NCI-H128 (cell line): ENCODE results near the gene CASTOR1.

ENCODE experiments used
- DNase-seq: peaks from one replicate; lab custom pipeline; 2025; ENCODE audit not compliant: unreplicated experiment; lab: John Stamatoyannopoulos, UW

The CASTOR1 gene

DNA sequence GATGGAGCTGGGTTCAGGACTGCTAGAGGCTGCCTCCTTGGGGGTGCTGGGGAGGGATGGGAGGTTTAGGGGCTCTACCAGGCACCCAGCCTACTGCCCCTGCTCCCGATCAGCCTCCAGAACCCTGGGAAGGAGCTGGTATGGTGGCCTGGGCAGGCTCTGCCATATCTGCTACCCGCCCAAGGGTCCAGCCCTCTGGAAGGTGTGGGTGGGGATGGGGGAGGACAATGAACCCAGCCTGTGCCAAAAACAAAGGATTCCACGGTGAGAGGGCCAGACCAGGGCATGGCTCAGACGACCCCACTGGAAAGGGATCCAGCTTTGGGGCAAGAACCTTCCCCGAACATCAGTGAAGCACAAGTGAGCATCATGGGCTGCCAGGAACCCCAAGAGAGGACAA, 3.0 kb downstream of the CASTOR1 start:
- no peak for DNase-seq

- no peak for DNase-seq
Observed at GRCh38 chr22:30285846-30286200, 3.5 kb downstream of the CASTOR1 start.

- DNase-seq: no peak
Observed at GRCh38 chr22:30285176-30285845, 4.0 kb downstream of the CASTOR1 start.

GRCh38 chr22:30284666-30285065, 4.6 kb downstream of the CASTOR1 start:
- no peak for DNase-seq

- no peak for DNase-seq
Observed at GRCh38 chr22:30284172-30284571, 5.1 kb downstream of the CASTOR1 start.

GRCh38 chr22:30283342-30283741, 6.0 kb downstream of the CASTOR1 start:
- no peak for DNase-seq

DNA sequence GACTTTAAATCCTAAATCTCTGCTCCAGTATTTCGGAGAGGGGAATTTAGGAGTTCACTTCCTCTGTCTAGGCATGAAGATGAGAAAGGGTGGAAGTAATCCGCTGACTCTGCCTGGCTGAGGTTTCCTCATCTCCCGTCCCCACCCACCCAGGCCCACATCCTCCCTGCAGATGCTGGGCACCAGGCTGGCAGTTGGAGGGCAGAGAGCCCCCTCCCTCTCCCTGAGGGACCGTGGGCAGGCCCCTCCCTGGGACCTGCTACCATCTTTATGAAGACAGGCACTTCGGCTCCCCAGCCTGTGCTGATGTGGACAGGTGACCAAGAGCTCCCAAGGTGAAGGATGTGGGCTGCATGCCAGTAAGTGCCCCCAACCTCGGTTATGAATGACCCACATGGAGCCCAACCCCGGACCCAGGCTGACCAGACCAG, 6.7 kb downstream of the CASTOR1 start:
- DNase-seq: no peak

GRCh38 chr22:30280505-30280904, 8.8 kb downstream of the CASTOR1 start:
- no peak for DNase-seq

DNA sequence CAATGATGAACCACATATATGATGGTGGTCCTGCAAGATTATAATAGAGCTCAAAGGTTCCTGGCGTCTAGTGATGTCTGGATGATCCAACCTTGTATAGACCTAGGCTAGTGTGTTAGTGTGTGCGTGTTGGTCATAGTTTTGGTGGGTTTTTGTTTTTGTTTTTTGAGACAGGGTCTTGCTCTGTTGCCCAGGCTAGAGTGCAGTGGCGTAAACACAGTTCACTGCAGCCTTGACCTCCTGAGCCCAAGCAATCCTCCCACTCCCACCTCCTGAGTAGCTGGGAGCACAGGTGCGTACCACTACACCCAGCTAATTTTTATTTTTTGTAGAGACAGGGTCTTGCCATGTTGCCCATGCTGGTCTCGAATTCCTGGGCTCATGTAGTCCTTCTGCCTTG, 9.4 kb downstream of the CASTOR1 start:
- no peak for DNase-seq

GRCh38 chr22:30279046-30279788, 10.1 kb downstream of the CASTOR1 start:
- DNase-seq: no peak

- DNase-seq: no peak
Observed at GRCh38 chr22:30277547-30278344, 11.6 kb downstream of the CASTOR1 start.

DNA sequence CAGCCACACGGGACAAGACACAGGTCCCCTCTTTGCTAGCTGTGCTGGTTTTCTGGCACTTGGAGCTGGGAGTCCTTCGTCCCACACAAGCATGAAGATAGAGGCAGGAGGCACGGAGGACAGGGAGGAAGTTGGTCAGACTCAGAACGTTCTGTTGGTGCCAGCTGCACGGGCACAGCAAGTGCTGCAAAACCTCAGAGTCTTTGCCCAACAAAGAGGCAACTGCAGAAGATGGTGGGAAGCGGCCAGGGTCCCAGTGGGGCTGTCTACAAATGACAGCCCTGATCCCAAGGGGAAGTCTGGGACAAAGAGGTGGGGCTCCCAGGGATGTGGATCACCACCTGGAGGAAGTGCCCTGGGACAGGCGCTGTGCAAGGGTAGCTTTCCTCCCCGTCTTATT, 13.3 kb downstream of the CASTOR1 start:
- DNase-seq: no peak

DNA sequence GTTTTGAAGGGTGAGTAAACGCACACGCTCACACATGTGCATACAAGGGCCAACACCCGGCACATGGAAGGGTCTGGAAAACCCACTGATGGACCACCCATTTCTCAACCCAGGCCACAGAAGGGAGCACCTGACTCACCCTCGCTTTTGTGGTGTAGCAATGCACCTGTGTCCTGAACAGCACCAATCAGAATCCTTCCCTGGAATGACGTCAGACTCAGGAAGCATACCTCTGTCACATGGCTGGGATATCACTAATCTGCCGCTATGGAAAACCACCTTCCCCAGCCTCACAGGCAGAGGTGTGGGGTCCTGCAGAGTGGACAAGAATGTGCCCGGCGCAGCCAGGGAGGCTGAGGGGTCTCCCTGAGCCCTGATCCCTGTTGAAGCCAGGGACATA, 13.7 kb downstream of the CASTOR1 start:
- DNase-seq: no peak

DNA sequence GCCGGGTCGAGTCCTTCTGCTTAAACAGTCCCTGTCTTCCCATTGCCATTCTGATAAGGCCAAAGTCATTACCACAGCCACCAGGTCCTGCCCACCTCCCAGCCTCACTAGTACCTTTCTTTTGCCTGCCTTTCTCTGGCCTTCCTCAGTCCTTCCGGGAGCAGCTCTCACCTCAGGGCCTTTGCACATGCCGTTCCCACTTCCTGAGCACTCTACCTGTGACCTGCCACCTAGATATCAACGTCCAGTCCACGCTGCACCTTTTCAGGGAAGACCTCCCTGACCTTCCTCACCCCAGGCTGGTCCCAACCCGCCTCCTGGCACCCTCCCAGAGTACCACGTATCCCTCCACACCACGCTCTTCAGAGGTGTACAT, 14.9 kb downstream of the CASTOR1 start:
- DNase-seq: no peak

DNA sequence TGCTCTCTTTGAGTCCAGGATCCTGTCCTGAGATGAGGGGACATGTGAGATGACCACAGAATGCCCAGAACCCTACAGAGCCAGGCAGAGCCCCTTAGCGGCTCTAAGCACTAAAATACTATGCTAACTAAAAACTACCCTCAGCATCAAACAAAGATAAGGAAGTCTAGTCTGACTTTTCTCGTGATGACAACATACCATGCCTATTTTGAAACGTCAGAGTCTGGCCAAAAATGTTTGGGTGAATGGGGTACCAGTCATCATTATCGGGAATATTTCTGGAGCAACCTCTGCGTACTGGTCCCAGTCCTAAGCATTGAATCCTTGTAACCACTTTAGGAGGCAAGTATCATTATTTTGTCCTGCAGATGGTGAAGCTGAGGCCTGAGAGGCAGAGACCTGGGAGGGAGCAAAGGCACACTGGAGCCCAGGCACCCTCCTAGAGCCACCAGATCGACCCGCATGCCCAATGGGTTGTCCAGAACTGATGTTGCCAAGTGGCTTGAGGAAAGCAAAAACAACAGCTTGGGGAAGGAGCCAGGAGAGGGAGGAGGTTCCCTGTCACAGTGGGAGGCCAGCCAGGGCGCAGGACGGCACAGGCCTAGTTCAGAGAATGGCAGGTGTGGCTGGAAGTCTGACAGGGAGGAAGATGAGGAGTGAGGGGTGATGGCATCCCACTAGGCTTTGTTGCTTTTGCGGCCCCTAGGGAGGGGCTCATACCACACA, 15.4 kb downstream of the CASTOR1 start:
- DNase-seq: no peak

DNA sequence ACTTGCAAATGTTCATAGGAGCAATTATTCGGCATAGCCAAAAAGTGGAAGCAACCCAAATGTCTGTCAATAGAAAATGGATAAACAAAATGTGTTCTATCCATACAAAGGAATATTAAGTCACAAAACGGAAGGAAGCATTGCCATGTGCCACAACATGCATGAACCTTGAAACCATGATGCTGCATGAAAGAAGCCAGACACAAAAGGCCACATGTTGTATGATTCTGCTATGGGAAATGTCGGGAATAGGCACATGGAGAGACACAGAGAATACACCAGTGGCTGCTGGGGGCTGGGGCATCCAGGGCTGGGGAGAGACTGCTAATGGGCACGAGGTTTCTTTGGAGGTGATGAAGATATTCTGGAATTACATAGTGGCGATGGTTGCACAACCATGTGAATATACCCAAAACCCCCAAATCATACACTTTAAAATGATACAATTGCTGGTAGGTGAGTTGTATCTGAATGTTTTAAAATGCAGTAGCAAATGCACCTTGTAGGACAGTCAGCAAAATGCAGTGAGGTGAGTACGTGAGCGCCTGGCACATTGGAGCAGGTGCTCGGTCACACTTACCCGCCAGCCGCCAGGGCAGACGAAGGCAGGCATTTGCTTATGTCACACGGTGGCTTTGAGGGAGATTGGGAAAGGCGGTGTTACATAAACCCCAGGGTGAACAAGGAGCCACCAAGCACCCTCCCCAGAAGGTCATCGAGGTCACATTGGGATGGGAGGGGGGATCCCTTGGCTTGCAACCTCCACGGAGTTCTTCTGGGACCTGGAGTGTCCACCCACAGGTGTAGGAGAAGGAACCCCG, 16.3 kb downstream of the CASTOR1 start:
- no peak for DNase-seq

DNA sequence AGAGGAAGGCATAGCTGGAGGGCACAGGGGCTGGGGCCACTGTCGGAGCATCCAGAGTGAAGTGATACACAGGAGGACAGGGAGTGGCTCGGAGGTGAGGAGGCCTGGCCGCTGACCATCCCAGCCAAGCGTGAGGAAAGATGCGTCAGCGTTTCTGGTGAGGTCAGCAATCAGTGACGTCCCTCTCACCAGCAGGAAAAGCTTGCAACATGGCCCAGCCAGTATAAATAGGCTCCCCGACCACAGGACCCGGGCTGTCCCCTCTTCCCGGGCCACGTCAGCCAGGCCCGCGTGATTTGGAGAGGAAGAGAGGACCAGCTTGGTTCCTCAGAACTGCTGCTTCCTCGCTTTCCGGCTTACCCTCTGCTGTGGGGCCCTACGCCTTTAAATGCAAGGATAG, 18.5 kb downstream of the CASTOR1 start:
- DNase-seq: no peak

DNA sequence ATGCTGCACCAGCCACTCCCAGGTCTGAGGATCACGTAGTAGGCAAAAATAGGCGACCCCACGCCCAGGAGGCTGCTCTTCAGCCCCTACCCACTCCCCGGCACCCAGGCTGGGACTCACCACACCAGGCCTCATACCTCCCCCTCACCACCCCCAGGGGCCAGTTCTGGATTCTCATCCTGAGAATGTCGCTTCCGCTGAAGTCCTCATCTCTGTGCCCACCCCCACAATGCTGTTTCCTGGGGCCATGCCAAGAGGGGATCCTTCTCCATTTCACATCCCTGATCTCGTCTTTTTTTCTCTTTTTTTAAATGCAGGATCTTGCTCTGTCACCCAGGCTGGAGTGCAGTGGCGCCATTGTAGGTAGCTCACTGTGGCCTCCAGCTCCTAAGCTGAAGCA, 21.0 kb downstream of the CASTOR1 start:
- no peak for DNase-seq

- no peak for DNase-seq
Observed at GRCh38 chr22:30267382-30268302, 21.7 kb downstream of the CASTOR1 start.
